ENCODE data around the gene LPO.

The LPO gene

GRCh38 chr17:58272367-58273280, 34.2 kb downstream of the LPO start:
- no peak overlapping the region for H3K4me3 ChIP-seq (ENCODE audit: low read depth in 1 of 2, low read length in 2 of 2)
- H3K9ac ChIP-seq (ENCODE audit: low read depth, low read length) = no peak overlapping the region
- TF ChIP-seq EZH2 (IDR thresholded peaks at IDR 0.05; ENCODE audit: borderline replicate concordance, low read depth, low read length, severe bottlenecking) = no peak
- no peak for TF ChIP-seq CTCF (IDR thresholded peaks at IDR 0.05; ENCODE audit: borderline replicate concordance, extremely low read depth, low read length, poor library complexity, severe bottlenecking)
- ATAC-seq (ENCODE audit: insufficient read depth, low read depth) (no peak), DNase-seq (no peak)
- H3K27ac ChIP-seq (ENCODE audit: low read length) = no peak overlapping the region
- H3K36me3 ChIP-seq (ENCODE audit: insufficient read depth, low read length) = no peaks in the 10 kb centered on the region
- 0 out of 2 replicates have a peak, but pooled peaks cover 2% of the 10 kb centered on the region for H4K20me1 ChIP-seq (ENCODE audit: insufficient read depth, low read length)
- no peaks in the 10 kb centered on the region for H3K27me3 ChIP-seq (ENCODE audit: insufficient read depth, low read length, poor library complexity)
- no peaks in the 10 kb centered on the region for H3K79me2 ChIP-seq (ENCODE audit: insufficient read depth, low read length)
- H3K4me1 ChIP-seq (ENCODE audit: insufficient read depth, low read length) = no peaks in the 10 kb centered on the region
- H3K9me3 ChIP-seq (ENCODE audit: insufficient read depth, low read length, severe bottlenecking) = no peaks in the 10 kb centered on the region
- H3K4me2 ChIP-seq (ENCODE audit: insufficient read depth, low read length) = no peak overlapping the region
- H2AFZ ChIP-seq (ENCODE audit: low read depth, low read length) = no peak overlapping the region

DNA sequence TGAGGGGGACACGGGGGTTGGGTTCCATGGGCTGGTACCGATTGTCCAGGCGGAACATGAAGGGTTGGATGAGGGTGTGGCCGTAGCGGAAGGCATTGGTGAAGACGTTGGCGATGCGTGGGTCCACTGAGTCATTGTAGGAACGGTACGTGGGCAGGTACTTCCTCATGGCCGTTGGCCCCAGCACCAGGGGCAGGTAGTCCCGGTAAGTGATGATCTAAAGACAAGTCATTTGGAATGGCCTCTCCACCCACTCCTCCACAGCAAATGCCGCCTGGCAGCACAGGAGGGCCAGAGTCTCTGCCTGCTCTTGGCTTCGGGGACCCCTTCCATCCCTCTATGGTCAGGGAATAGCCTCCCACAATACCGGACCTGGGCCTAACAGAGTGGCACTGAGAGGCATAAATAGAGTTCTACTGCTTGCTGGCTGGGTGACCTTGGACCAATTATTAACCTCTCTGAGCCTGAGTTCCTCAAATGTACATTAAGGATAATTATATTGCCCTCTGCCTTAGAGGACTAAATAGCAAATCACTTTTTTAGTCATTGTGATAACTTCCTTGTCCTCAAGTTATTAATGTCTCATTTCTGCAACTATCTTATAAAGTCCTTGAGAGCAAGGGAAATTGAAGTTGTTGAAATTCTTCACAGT, 35.2 kb downstream of the LPO start:
- H3K27me3 ChIP-seq (ENCODE audit: insufficient read depth, low read length, poor library complexity) = no peaks in the 10 kb centered on the region
- ATAC-seq (ENCODE audit: insufficient read depth, low read depth) (no peak), DNase-seq (no peak)
- no peaks in the 10 kb centered on the region for H3K36me3 ChIP-seq (ENCODE audit: insufficient read depth, low read length)
- 0 out of 2 replicates have a peak, but pooled peaks cover 2% of the 10 kb centered on the region for H4K20me1 ChIP-seq (ENCODE audit: insufficient read depth, low read length)
- no peak overlapping the region for H3K4me2 ChIP-seq (ENCODE audit: insufficient read depth, low read length)
- H3K9ac ChIP-seq (ENCODE audit: low read depth, low read length) = no peak overlapping the region
- H3K27ac ChIP-seq (ENCODE audit: low read length) = no peak overlapping the region
- H2AFZ ChIP-seq (ENCODE audit: low read depth, low read length) = no peak overlapping the region
- no peaks in the 10 kb centered on the region for H3K4me1 ChIP-seq (ENCODE audit: insufficient read depth, low read length)
- no peak overlapping the region for H3K4me3 ChIP-seq (ENCODE audit: low read depth in 1 of 2, low read length in 2 of 2)
- no peaks in the 10 kb centered on the region for H3K9me3 ChIP-seq (ENCODE audit: insufficient read depth, low read length, severe bottlenecking)
- no peaks in the 10 kb centered on the region for H3K79me2 ChIP-seq (ENCODE audit: insufficient read depth, low read length)
- TF ChIP-seq EZH2 (IDR thresholded peaks at IDR 0.05; ENCODE audit: borderline replicate concordance, low read depth, low read length, severe bottlenecking) (no peak), CTCF (IDR thresholded peaks at IDR 0.05; ENCODE audit: borderline replicate concordance, extremely low read depth, low read length, poor library complexity, severe bottlenecking) (no peak)

DNA sequence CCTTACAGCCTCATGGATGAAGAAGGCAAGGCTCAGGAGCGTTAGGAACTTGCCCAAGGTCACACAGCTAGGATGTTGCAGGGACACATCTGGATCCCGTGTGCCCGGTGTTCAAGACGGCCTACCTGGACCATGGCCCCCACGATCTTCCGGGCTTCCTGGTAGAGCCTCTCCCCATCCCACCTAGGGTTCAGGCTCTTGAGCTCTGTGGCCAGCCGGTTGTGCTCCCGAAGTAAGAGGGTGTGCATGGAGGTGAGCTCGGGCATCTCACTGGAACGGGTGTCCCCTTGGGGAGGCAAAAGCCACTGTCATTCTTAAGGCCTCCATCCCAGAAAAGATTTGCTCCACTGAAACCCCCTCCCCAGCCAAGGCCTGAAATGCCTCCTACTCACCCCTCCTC, 37.0 kb downstream of the LPO start:
- no peak for ATAC-seq (ENCODE audit: insufficient read depth, low read depth)
- Histone ChIP-seq H3K4me2 (ENCODE audit: insufficient read depth, low read length) (no peak overlapping the region), H3K4me3 (ENCODE audit: low read depth in 1 of 2, low read length in 2 of 2) (no peak overlapping the region), H2AFZ (ENCODE audit: low read depth, low read length) (no peak overlapping the region), H4K20me1 (ENCODE audit: insufficient read depth, low read length) (0 out of 2 replicates have a peak, but pooled peaks cover 2% of the 10 kb centered on the region), H3K79me2 (ENCODE audit: insufficient read depth, low read length) (no peaks in the 10 kb centered on the region), H3K9me3 (ENCODE audit: insufficient read depth, low read length, severe bottlenecking) (no peaks in the 10 kb centered on the region), H3K4me1 (ENCODE audit: insufficient read depth, low read length) (no peaks in the 10 kb centered on the region), H3K36me3 (ENCODE audit: insufficient read depth, low read length) (no peaks in the 10 kb centered on the region), H3K27me3 (ENCODE audit: insufficient read depth, low read length, poor library complexity) (no peaks in the 10 kb centered on the region), H3K9ac (ENCODE audit: low read depth, low read length) (no peak overlapping the region), H3K27ac (ENCODE audit: low read length) (no peak overlapping the region)
- TF ChIP-seq EZH2 (IDR thresholded peaks at IDR 0.05; ENCODE audit: borderline replicate concordance, low read depth, low read length, severe bottlenecking) = no peak
- TF ChIP-seq CTCF (IDR thresholded peaks at IDR 0.05; ENCODE audit: borderline replicate concordance, extremely low read depth, low read length, poor library complexity, severe bottlenecking) = no peak
- DNase-seq = no peak
